HG03025 (cell line): ENCODE measurements around the gene PLEKHG3.

Experiments used
- ATAC-seq: cut with Tn5 transposase; IDR thresholded peaks from one replicate; pipeline ENCODE4 v1.9.1; 2021; ENCODE audit warnings: mild to moderate bottlenecking, moderate library complexity; ENCODE audit not compliant: unreplicated experiment, low FRiP score

PLEKHG3 gene

GRCh38 chr14:64773046-64773445, 68.8 kb downstream of the PLEKHG3 start:
- ATAC-seq: no peak

GRCh38 chr14:64773577-64773976, 69.4 kb downstream of the PLEKHG3 start:
- no peak for ATAC-seq

- ATAC-seq: no peak
These were observed 70.0 kb downstream of the PLEKHG3 start for GRCh38 chr14:64774272-64774671.

GRCh38 chr14:64775081-64775777, 71.0 kb downstream of the PLEKHG3 start:
- ATAC-seq: no peak

- no peak for ATAC-seq
These were observed 73.2 kb downstream of the PLEKHG3 start for GRCh38 chr14:64777461-64777860.

- no peak for ATAC-seq
These were observed 74.0 kb downstream of the PLEKHG3 start for GRCh38 chr14:64778104-64778754.

- ATAC-seq: no peak
These were observed 75.2 kb downstream of the PLEKHG3 start for GRCh38 chr14:64779472-64779871.

GRCh38 chr14:64782196-64782595, 78.0 kb downstream of the PLEKHG3 start:
- no peak for ATAC-seq

- no peak for ATAC-seq
These were observed 79.8 kb downstream of the PLEKHG3 start for GRCh38 chr14:64784006-64784405.

GRCh38 chr14:64786296-64787149, 82.3 kb downstream of the PLEKHG3 start:
- no peak for ATAC-seq

GRCh38 chr14:64787619-64788018, 83.4 kb downstream of the PLEKHG3 start:
- no peak for ATAC-seq

GRCh38 chr14:64788706-64789105, 84.5 kb downstream of the PLEKHG3 start:
- ATAC-seq: no peak

- no peak for ATAC-seq
These were observed 85.5 kb downstream of the PLEKHG3 start for GRCh38 chr14:64789696-64790095.

- ATAC-seq: no peak
These were observed 86.3 kb downstream of the PLEKHG3 start for GRCh38 chr14:64790478-64790877.

- no peak for ATAC-seq
These were observed 88.0 kb downstream of the PLEKHG3 start for GRCh38 chr14:64792231-64792630.

GRCh38 chr14:64792871-64793560, 88.8 kb downstream of the PLEKHG3 start:
- ATAC-seq: no peak

GRCh38 chr14:64795211-64795610, 91.0 kb downstream of the PLEKHG3 start:
- ATAC-seq: no peak

GRCh38 chr14:64795921-64796320, 91.7 kb downstream of the PLEKHG3 start:
- ATAC-seq: no peak

GRCh38 chr14:64796369-64796768, 92.1 kb downstream of the PLEKHG3 start:
- no peak for ATAC-seq

GRCh38 chr14:64799555-64799954, 95.3 kb downstream of the PLEKHG3 start:
- ATAC-seq: no peak
